ENCODE results near the gene ITFG1. TPM values are rescaled to one million over a fixed set of nuclear protein-coding genes. Genes with fewer than 3 reads are reported as not detected.

Gene ITFG1
- total and polyA plus RNA-seq, 9 of the 15 experiments (the other 6 are each of a cell fraction or from before 2014, with no cell fraction given), result 17.1 to 83.5 (median 35.8) TPM

DNA sequence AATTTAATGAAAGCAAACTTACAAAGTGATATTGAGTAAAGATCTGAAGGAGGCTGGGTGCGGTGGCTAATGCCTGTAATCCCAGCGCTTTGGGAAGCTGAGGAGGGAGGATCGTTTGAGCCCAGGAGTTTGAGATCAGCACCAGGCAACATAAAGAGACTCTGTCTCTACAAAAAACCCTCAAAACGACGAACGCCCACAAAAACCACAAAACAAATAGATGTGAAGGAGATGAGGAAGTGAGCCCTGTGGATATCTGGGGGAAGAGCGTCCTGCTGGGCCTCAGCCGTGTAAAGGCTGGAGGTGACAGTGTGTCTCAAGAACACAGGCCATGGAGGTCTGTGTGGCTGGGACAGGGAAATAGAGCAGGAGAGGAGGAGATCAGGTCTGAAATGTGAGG lies 68.8 kb downstream of the ITFG1 start (continued):
- TF ChIP-seq, protein P1, sequence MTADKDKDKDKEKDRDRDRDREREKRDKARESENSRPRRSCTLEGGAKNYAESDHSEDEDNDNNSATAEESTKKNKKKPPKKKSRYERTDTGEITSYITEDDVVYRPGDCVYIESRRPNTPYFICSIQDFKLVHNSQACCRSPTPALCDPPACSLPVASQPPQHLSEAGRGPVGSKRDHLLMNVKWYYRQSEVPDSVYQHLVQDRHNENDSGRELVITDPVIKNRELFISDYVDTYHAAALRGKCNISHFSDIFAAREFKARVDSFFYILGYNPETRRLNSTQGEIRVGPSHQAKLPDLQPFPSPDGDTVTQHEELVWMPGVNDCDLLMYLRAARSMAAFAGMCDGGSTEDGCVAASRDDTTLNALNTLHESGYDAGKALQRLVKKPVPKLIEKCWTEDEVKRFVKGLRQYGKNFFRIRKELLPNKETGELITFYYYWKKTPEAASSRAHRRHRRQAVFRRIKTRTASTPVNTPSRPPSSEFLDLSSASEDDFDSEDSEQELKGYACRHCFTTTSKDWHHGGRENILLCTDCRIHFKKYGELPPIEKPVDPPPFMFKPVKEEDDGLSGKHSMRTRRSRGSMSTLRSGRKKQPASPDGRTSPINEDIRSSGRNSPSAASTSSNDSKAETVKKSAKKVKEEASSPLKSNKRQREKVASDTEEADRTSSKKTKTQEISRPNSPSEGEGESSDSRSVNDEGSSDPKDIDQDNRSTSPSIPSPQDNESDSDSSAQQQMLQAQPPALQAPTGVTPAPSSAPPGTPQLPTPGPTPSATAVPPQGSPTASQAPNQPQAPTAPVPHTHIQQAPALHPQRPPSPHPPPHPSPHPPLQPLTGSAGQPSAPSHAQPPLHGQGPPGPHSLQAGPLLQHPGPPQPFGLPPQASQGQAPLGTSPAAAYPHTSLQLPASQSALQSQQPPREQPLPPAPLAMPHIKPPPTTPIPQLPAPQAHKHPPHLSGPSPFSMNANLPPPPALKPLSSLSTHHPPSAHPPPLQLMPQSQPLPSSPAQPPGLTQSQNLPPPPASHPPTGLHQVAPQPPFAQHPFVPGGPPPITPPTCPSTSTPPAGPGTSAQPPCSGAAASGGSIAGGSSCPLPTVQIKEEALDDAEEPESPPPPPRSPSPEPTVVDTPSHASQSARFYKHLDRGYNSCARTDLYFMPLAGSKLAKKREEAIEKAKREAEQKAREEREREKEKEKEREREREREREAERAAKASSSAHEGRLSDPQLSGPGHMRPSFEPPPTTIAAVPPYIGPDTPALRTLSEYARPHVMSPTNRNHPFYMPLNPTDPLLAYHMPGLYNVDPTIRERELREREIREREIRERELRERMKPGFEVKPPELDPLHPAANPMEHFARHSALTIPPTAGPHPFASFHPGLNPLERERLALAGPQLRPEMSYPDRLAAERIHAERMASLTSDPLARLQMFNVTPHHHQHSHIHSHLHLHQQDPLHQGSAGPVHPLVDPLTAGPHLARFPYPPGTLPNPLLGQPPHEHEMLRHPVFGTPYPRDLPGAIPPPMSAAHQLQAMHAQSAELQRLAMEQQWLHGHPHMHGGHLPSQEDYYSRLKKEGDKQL (CRISPR knock-in tag; IDR thresholded peaks at IDR 0.05; ENCODE audit: borderline replicate concordance), result no peak
- TF ChIP-seq ZNF354B (CRISPR knock-in tag; IDR thresholded peaks at IDR 0.05) (no peak), ZNF121 (CRISPR knock-in tag; conservative IDR thresholded peaks at IDR 0.05) (no peak), CBFB (CRISPR knock-in tag; IDR thresholded peaks at IDR 0.05) (peak; percentile 92), ATF1 (CRISPR knock-in tag; IDR thresholded peaks at IDR 0.05) (no peak), ATF1 (tag; IDR thresholded peaks at IDR 0.05) (0 out of 2 replicates have a peak, but pooled peaks have one; percentile 28), FOXK1 (CRISPR knock-in tag; IDR thresholded peaks at IDR 0.05; ENCODE audit: borderline replicate concordance) (no peak), ZNF589 (CRISPR knock-in tag; IDR thresholded peaks at IDR 0.05; ENCODE audit: low read depth) (no peak), MEF2A (IDR thresholded peaks at IDR 0.05; ENCODE audit: control insufficient read depth, low read depth, low read length) (no peak), DIDO1 (tag; IDR thresholded peaks at IDR 0.05; ENCODE audit: low read depth) (no peak)
- TF ChIP-seq, protein P2, sequence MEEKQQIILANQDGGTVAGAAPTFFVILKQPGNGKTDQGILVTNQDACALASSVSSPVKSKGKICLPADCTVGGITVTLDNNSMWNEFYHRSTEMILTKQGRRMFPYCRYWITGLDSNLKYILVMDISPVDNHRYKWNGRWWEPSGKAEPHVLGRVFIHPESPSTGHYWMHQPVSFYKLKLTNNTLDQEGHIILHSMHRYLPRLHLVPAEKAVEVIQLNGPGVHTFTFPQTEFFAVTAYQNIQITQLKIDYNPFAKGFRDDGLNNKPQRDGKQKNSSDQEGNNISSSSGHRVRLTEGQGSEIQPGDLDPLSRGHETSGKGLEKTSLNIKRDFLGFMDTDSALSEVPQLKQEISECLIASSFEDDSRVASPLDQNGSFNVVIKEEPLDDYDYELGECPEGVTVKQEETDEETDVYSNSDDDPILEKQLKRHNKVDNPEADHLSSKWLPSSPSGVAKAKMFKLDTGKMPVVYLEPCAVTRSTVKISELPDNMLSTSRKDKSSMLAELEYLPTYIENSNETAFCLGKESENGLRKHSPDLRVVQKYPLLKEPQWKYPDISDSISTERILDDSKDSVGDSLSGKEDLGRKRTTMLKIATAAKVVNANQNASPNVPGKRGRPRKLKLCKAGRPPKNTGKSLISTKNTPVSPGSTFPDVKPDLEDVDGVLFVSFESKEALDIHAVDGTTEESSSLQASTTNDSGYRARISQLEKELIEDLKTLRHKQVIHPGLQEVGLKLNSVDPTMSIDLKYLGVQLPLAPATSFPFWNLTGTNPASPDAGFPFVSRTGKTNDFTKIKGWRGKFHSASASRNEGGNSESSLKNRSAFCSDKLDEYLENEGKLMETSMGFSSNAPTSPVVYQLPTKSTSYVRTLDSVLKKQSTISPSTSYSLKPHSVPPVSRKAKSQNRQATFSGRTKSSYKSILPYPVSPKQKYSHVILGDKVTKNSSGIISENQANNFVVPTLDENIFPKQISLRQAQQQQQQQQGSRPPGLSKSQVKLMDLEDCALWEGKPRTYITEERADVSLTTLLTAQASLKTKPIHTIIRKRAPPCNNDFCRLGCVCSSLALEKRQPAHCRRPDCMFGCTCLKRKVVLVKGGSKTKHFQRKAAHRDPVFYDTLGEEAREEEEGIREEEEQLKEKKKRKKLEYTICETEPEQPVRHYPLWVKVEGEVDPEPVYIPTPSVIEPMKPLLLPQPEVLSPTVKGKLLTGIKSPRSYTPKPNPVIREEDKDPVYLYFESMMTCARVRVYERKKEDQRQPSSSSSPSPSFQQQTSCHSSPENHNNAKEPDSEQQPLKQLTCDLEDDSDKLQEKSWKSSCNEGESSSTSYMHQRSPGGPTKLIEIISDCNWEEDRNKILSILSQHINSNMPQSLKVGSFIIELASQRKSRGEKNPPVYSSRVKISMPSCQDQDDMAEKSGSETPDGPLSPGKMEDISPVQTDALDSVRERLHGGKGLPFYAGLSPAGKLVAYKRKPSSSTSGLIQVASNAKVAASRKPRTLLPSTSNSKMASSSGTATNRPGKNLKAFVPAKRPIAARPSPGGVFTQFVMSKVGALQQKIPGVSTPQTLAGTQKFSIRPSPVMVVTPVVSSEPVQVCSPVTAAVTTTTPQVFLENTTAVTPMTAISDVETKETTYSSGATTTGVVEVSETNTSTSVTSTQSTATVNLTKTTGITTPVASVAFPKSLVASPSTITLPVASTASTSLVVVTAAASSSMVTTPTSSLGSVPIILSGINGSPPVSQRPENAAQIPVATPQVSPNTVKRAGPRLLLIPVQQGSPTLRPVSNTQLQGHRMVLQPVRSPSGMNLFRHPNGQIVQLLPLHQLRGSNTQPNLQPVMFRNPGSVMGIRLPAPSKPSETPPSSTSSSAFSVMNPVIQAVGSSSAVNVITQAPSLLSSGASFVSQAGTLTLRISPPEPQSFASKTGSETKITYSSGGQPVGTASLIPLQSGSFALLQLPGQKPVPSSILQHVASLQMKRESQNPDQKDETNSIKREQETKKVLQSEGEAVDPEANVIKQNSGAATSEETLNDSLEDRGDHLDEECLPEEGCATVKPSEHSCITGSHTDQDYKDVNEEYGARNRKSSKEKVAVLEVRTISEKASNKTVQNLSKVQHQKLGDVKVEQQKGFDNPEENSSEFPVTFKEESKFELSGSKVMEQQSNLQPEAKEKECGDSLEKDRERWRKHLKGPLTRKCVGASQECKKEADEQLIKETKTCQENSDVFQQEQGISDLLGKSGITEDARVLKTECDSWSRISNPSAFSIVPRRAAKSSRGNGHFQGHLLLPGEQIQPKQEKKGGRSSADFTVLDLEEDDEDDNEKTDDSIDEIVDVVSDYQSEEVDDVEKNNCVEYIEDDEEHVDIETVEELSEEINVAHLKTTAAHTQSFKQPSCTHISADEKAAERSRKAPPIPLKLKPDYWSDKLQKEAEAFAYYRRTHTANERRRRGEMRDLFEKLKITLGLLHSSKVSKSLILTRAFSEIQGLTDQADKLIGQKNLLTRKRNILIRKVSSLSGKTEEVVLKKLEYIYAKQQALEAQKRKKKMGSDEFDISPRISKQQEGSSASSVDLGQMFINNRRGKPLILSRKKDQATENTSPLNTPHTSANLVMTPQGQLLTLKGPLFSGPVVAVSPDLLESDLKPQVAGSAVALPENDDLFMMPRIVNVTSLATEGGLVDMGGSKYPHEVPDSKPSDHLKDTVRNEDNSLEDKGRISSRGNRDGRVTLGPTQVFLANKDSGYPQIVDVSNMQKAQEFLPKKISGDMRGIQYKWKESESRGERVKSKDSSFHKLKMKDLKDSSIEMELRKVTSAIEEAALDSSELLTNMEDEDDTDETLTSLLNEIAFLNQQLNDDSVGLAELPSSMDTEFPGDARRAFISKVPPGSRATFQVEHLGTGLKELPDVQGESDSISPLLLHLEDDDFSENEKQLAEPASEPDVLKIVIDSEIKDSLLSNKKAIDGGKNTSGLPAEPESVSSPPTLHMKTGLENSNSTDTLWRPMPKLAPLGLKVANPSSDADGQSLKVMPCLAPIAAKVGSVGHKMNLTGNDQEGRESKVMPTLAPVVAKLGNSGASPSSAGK (IDR thresholded peaks at IDR 0.05), result no peak
